Caco-2 (cell line): Measurements from ENCODE around the gene FANCI. TPM values are rescaled to one million over a fixed set of nuclear protein-coding genes. Genes with fewer than 3 reads are reported as not detected.

ENCODE experiments used
- BruUV-seq: library from RNA; stranded (reverse); fragments of 400-500 nt; replicated peaks from 2 replicates; lab custom pipeline; 2021; lab: Mats Ljungman, UMichigan
- CTCF ChIA-PET: fragments of 300-600 bp; sonication (Branson Sonifier 250); formaldehyde crosslinking; loops from one replicate; lab custom pipeline; 2022; ENCODE audit warnings: antibody characterized with exemption; lab: Charles Lee
- POLR2A ChIA-PET: fragments of 300-600 bp; sonication (Branson Sonifier 250); formaldehyde crosslinking; loops from one replicate; lab custom pipeline; 2022; ENCODE audit warnings: antibody characterized with exemption; lab: Charles Lee
- DNase-seq, 2 experiments: peaks; one replicate each; pipeline versions ENCODE4 v3.0.0 to v3.0.0-alpha.2; 2020 to 2022
- H3K27me3 ChIP-seq: replicated peaks from 2 replicates; pipeline ENCODE4 v1.6.0; 2011; ENCODE audit warnings: low read length; ENCODE audit not compliant: control insufficient read depth, insufficient read depth
- H3K36me3 ChIP-seq: 2 replicates; pipeline ENCODE4 v1.5.1; 2011; ENCODE audit warnings: low read length; ENCODE audit not compliant: control insufficient read depth, insufficient read depth
- H3K4me1 ChIP-seq: fragments of 250-450 bp; sonication (Bioruptor Pico); 2 replicates; pipeline ENCODE4 v1.5.1; 2020; ENCODE audit warnings: mild to moderate bottlenecking
- H3K4me3 ChIP-seq: 2 replicates; pipeline ENCODE4 v1.5.1; 2011; ENCODE audit warnings: low read depth, mild to moderate bottlenecking, control low read depth, low read length
- H3K9me3 ChIP-seq: fragments of 250-450 bp; sonication (Bioruptor Pico); 2 replicates; pipeline ENCODE4 v1.5.1; 2020; ENCODE audit warnings: mild to moderate bottlenecking, moderate library complexity
- H3K27ac Mint-ChIP-seq: one replicate; pipeline ENCODE4 v1.8.0; 2022; ENCODE audit warnings: mixed read lengths; ENCODE audit not compliant: unreplicated experiment
- H3K27me3 Mint-ChIP-seq: one replicate; pipeline ENCODE4 v1.8.0; 2022; ENCODE audit warnings: mixed read lengths; ENCODE audit not compliant: insufficient read depth, unreplicated experiment
- H3K36me3 Mint-ChIP-seq: one replicate; pipeline ENCODE4 v1.8.0; 2022; ENCODE audit warnings: mild to moderate bottlenecking, mixed read lengths; ENCODE audit not compliant: insufficient read depth, unreplicated experiment
- H3K4me1 Mint-ChIP-seq: one replicate; pipeline ENCODE4 v1.8.0; 2022; ENCODE audit warnings: low read depth, mixed read lengths; ENCODE audit not compliant: unreplicated experiment
- H3K4me3 Mint-ChIP-seq: one replicate; pipeline ENCODE4 v1.8.0; 2022; ENCODE audit warnings: mild to moderate bottlenecking, moderate library complexity, mixed read lengths; ENCODE audit not compliant: unreplicated experiment
- H3K9me3 Mint-ChIP-seq: one replicate; pipeline ENCODE4 v1.8.0; 2022; ENCODE audit warnings: mixed read lengths; ENCODE audit not compliant: unreplicated experiment
- intact Hi-C: fragments of 100-400 bp; cut with micrococcal nuclease; formaldehyde crosslinking; loops from one replicate; pipeline ENCODE4 v1.10.0; 2022; ENCODE audit not compliant: unreplicated experiment
- total RNA-seq: library from RNA; stranded (reverse); gene quantifications from 2 replicates; pipeline ENCODE4 v1.2.3, GENCODE V29; 2022
- TF ChIP-seq, protein P1 (sequence below), 2 experiments: fragments of 200-600 bp in 1 of 2; IDR thresholded peaks; 1 replicate in 1 of 2; 2 replicates in 1 of 2; pipeline versions ENCODE4 v1.5.1 to v1.8.0; 2011 to 2022; ENCODE audit warnings: antibody characterized with exemption in 1 of 2, control low read depth in 1 of 2, inconsistent platforms in 1 of 2, low read depth in 1 of 2, low read length in 1 of 2, mild to moderate bottlenecking in 1 of 2, moderate library complexity in 1 of 2; ENCODE audit not compliant: insufficient read depth in 1 of 2, severe bottlenecking in 1 of 2, unreplicated experiment in 1 of 2

Gene FANCI
- total RNA-seq, 1 experiment from 2014 or later = 94.2 TPM

DNA sequence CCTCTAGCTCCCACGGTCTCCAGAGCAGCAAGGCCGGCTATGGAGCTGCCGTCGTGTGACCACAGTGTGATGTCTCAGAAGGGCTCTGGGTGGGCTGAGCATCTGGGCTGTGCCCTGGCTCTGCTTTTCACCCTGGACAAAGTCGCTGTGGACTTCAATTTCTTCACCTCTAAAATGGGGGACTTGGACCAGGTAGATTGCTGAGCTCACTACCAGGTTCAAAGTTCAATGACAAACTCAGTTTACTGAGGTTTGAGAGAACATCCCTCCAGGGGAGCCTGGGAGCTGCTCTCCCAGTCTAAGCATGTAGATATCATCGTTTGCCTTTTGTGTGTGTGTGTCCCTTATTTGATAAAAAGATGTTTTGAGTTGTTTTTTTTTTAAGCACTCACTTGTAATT lies 47.5 kb upstream of the FANCI start:
- peaks cover 1% of the 10 kb centered on the region for H3K36me3 ChIP-seq
- H3K4me3 ChIP-seq = no peak overlapping the region
- Mint-ChIP-seq H3K9me3 (no peaks in the 10 kb centered on the region), H3K36me3 (peaks cover 19% of the 10 kb centered on the region), H3K4me3 (no peak overlapping the region), H3K27ac (no peak overlapping the region), H3K4me1 (peaks cover 2% of the 10 kb centered on the region), H3K27me3 (no peaks in the 10 kb centered on the region)
- ChIA-PET POLR2A (interaction anchor here (0.6 kb wide), 1 partner anchor 135 kb away, joined by 12 read pairs; no protein-coding TSS in a partner anchor), CTCF (interaction anchor here (0.6 to 1.8 kb wide), 2 partner anchors 10 to 63 kb away, joined by 3 to 8 read pairs; no protein-coding TSS in a partner anchor)
- H3K27me3 ChIP-seq = no peaks in the 10 kb centered on the region
- intact Hi-C loops = no loop called here
- TF ChIP-seq, protein P1, sequence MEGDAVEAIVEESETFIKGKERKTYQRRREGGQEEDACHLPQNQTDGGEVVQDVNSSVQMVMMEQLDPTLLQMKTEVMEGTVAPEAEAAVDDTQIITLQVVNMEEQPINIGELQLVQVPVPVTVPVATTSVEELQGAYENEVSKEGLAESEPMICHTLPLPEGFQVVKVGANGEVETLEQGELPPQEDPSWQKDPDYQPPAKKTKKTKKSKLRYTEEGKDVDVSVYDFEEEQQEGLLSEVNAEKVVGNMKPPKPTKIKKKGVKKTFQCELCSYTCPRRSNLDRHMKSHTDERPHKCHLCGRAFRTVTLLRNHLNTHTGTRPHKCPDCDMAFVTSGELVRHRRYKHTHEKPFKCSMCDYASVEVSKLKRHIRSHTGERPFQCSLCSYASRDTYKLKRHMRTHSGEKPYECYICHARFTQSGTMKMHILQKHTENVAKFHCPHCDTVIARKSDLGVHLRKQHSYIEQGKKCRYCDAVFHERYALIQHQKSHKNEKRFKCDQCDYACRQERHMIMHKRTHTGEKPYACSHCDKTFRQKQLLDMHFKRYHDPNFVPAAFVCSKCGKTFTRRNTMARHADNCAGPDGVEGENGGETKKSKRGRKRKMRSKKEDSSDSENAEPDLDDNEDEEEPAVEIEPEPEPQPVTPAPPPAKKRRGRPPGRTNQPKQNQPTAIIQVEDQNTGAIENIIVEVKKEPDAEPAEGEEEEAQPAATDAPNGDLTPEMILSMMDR (IDR thresholded peaks at IDR 0.05; ENCODE audit: insufficient read depth in 1 of 2, low read depth in 1 of 2, low read length in 1 of 2, severe bottlenecking in 1 of 2, unreplicated experiment in 1 of 2) = no peak
- H3K4me1 ChIP-seq = no peaks in the 10 kb centered on the region
- no TSS peak for BruUV-seq
- no peaks in the 10 kb centered on the region for H3K9me3 ChIP-seq
- DNase-seq = no peak

DNA sequence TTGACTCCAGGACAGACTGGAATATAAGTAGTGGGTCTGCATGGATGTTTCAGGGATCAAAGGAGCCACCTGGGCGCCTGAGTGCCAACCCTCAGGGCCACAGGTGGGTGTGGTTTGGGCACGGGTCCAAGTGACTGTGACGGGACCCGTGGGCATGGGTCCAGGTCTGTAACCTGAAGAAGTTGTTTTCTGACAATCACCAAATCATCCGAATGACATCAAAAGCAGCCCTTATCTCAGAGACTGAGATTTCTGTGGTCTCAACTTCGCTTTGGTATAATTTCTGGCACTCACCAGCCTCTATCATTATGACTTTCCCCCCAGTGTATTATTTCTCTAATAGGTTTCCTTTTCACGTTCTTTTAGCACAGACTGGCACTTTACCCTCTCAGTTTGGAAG lies 46.8 kb upstream of the FANCI start:
- TF ChIP-seq, protein P1 (IDR thresholded peaks at IDR 0.05; ENCODE audit: insufficient read depth in 1 of 2, low read depth in 1 of 2, low read length in 1 of 2, severe bottlenecking in 1 of 2, unreplicated experiment in 1 of 2) = no peak
- Histone ChIP-seq H3K36me3 (peaks cover 1% of the 10 kb centered on the region), H3K4me3 (no peak overlapping the region), H3K4me1 (no peaks in the 10 kb centered on the region), H3K9me3 (no peaks in the 10 kb centered on the region), H3K27me3 (no peaks in the 10 kb centered on the region)
- Mint-ChIP-seq H3K9me3 (no peaks in the 10 kb centered on the region), H3K27ac (no peak overlapping the region), H3K4me1 (no peaks in the 10 kb centered on the region), H3K36me3 (peaks cover 25% of the 10 kb centered on the region), H3K4me3 (no peak overlapping the region), H3K27me3 (no peaks in the 10 kb centered on the region)
- no TSS peak for BruUV-seq
- ChIA-PET CTCF (interaction anchor here (1.8 kb wide), 1 partner anchor 10 kb away, joined by 8 read pairs; no protein-coding TSS in a partner anchor), POLR2A (no interaction called here)
- intact Hi-C loops = no loop called here
- DNase-seq = no peak

DNA sequence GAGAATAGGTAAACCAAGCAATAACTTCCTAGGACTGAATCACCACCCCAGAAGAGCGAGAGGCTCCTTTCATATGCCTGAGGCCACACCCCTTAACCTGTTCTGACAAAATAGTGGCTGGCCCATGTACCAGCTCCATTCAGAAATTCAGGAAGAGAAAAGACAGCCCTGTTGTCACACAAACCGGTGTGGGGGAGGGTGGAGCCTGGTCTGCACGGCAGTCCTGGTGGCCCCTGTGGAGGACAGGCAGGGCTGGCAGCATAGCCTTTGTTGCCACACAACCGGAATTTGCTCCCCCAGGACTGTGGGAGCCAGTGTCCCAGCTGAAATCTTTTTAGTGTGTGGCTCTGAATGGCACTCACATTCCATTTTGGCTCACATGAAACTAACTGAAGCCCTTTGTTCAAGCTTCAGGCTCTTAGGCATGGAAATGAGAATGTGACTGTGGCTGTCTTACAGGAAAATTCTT lies 46.2 kb upstream of the FANCI start:
- no peaks in the 10 kb centered on the region for H3K27me3 ChIP-seq
- POLR2A ChIA-PET = no interaction called here
- peaks cover 1% of the 10 kb centered on the region for H3K36me3 ChIP-seq
- TF ChIP-seq, protein P1 (IDR thresholded peaks at IDR 0.05; ENCODE audit: insufficient read depth in 1 of 2, low read depth in 1 of 2, low read length in 1 of 2, severe bottlenecking in 1 of 2, unreplicated experiment in 1 of 2) = no peak
- intact Hi-C loops = no loop called here
- Mint-ChIP-seq H3K4me3 (no peak overlapping the region), H3K27me3 (no peaks in the 10 kb centered on the region), H3K27ac (no peak overlapping the region), H3K9me3 (no peaks in the 10 kb centered on the region), H3K36me3 (peaks cover 25% of the 10 kb centered on the region), H3K4me1 (no peaks in the 10 kb centered on the region)
- no peak for DNase-seq
- BruUV-seq = no TSS peak
- no peak overlapping the region for H3K4me3 ChIP-seq
- no peaks in the 10 kb centered on the region for H3K4me1 ChIP-seq
- no peaks in the 10 kb centered on the region for H3K9me3 ChIP-seq
- CTCF ChIA-PET = no interaction called here
